HG03565 (cell line): ENCODE results near the gene BHLHE23.

Source experiments
- ATAC-seq: cut with Tn5 transposase; IDR thresholded peaks from one replicate; pipeline ENCODE4 v1.9.1; 2021; ENCODE audit warnings: mild to moderate bottlenecking, moderate library complexity; ENCODE audit not compliant: unreplicated experiment

The BHLHE23 gene

GRCh38 chr20:63009988-63010769 lies 3.4 kb upstream of the BHLHE23 start:
- ATAC-seq, result peak; percentile 39

GRCh38 chr20:63009045-63009961 lies 2.5 kb upstream of the BHLHE23 start:
- ATAC-seq, result peak; percentile 43

DNA sequence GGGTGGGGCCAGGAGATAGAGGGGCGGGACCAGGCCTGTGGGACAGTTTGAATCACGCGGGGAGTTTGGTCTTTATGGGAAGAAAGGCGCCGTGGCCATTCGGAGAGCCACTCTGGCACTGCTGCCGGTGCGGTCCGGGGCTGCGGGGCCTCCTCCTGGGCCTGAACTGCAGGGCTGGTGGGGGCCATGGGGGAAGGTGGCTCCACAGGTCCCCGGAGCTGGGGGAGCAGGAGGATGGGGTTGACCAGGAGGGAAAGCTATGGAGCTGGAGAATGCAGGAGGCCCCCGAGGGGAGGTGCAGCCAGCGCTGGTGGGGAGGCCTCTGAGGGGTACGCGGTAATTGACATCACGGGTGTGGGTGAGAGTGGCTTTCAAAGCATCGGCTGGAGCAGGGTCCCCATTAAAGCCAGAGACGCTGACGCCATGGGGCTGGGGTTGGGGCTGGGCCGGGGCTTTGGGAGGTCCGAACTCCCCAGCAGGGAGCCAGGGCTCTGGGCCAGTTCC lies 1.8 kb upstream of the BHLHE23 start:
- ATAC-seq, result no peak

- ATAC-seq, result no peak
Observed at GRCh38 chr20:63007646-63008488, 1.1 kb upstream of the BHLHE23 start.

DNA sequence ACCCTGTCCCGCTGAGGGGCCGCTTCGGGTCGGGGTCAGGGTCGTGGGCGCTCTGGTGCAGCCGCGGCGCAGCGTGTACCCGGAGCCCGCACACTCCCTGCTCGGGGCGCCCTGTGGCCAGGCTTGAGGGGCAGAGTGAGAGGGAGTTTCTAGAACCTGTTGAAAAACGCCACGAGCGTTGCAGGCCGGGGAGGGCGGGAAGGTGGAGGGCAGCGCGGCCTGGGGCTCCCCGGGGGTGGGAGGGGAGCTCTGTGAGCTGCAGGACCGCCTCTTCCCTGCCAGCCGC lies 539 bp upstream of the BHLHE23 start:
- ATAC-seq, result no peak

DNA sequence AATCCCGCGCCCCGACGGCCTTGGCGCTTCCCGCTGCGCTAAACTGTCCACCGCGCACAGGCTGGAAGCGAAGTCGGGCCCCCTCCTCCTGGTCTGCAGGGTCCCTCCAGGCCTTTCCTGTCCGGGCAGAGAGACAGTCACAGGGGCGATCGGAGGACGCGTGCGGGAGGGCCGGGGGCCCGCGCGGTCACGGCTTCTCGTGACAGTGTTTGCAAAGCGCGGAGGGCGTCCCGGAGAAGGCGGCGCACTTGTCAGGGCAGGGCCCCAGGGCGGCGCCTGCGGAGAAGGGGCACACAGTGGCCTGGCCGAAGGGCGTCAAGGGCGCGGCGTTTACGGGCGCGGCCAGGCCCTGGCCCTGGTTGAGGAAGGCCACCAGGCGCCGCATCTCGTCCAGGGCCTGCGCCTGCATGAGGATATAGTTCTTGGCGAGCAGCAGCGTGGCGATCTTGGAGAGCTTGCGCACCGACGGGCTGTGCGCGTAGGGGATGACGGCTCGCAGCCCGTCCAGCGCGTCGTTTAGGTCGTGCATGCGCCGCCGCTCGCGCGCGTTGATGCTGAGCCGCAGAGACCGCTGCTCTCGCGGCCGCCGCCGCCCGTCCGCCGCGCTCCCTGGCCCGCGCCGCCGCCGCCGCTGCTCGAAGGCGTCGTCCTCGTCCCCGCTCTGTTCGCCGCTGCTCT lies 763 bp downstream of the BHLHE23 start:
- no peak for ATAC-seq

- ATAC-seq, result no peak
Observed at GRCh38 chr20:63005365-63005861, 1.4 kb downstream of the BHLHE23 start.

- ATAC-seq, result no peak
Observed at GRCh38 chr20:63004607-63005364, 2.0 kb downstream of the BHLHE23 start.

GRCh38 chr20:63003546-63003945 lies 3.2 kb downstream of the BHLHE23 start:
- ATAC-seq, result no peak

- ATAC-seq, result no peak
Observed at GRCh38 chr20:63002511-63002910, 4.3 kb downstream of the BHLHE23 start.

DNA sequence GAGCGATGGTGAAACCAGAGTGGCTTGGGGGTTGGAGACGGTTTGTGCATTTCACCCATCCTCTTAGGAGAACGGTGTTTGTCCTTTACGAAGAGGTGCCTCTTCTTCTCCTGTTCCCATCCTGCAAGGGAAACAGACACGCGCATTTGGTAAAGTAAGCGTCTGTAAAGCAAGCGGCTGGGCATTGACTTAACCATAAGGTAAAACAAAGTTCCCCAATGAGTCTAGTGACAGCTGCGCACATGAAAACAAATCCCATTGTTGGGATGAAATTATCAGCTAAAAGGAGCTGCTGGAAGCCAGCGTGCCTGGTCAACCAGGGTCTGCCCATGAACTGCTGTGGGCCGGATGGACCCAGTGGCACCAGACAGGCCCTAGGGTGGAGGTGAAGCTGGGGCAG lies 5.8 kb downstream of the BHLHE23 start:
- no peak for ATAC-seq

GRCh38 chr20:63000036-63000435 lies 6.7 kb downstream of the BHLHE23 start:
- no peak for ATAC-seq

DNA sequence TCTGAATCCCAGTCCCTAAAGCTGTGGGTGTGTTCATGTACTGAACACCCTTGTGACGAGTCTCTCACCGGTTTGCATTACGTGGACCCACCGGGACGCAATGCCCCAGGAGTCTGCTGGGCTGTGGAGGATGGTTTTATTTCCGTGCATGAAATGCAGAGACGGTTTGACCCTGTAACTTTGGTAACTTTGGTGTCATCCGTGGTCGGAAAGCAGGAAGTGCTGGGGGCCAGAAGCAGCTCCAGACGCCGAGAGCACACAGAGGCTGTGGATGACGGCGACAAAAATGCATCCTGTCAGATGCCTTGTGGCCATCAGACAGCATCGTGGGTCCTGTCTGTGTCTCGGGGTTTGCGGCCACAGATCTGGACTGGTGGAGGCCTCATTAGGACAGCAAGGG lies 7.2 kb downstream of the BHLHE23 start:
- no peak for ATAC-seq

- no peak for ATAC-seq
Observed at GRCh38 chr20:62998449-62998848, 8.3 kb downstream of the BHLHE23 start.

GRCh38 chr20:62997417-62998035 lies 9.2 kb downstream of the BHLHE23 start:
- ATAC-seq, result no peak

- no peak for ATAC-seq
Observed at GRCh38 chr20:62996596-62996982, 10.2 kb downstream of the BHLHE23 start.

DNA sequence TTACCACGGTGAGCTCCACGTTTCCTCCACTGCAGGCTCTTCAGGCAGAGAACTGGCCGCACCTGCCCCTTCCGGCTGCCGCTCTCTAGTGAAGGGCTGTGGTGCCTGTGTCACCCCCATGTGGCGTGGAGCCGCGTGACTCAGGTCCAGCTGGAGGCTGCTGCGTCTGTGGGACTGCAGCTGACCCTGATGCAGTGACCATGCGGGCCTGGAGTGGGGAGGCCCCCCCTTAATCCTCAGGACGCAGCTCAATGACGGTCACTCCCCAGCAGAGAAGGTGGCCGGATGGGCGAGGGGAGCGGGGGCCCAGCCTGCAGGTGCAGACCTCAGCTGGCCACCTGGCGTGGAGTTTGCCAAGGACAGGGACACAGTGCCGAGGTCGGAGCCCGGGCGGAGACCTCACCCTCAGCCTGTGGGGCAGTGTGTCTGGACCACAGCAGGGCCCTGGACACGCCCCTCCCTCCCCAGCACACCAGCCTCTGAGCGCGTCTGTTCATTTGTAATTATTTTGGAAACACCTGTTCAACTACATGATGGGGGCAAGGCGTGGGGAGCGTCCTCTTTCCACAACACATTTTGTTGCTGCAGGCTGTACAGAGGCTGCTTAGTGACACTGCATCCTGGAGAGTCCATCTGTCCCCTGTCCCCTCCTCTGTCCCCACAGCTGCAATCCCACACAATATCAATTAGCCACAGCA lies 10.7 kb downstream of the BHLHE23 start:
- no peak for ATAC-seq

DNA sequence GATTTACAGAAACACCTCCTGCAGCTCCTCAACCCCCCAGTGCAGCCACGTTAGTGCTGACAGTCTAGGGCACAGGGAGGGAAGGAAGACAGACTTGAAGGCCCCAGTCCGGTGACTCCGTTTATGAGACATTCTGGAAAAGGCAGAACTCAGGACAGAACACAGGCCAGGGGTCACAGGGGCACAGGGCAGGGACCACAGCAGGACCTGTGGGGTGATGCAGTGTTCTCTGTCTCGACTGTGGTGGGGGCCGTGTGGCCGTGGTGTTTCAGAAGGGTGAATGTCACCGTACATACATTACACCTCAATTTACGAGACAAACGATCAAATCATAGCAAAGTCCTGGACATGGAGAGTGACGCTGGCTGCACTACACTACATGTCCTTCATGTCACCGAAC lies 11.3 kb downstream of the BHLHE23 start:
- no peak for ATAC-seq

DNA sequence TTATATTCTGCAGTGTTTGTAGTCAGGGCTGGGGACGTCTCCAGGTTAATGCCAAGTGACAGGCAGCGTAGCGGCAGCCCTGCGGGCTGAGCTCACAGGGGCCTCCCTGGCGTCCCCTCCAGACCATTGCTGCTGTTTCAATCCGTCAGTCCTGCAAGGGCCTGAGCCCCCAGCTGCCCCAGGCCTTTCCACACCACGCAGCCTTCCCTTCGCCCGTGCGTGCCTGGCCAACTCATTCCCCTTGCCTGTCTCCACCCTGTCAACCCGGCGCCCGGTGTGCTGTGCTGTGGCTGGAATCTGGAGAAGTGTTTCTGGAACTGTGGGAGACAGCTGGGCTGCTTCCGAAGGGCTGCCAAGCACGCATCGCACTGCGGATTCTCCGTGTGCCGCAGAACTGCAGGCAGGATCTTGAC lies 11.9 kb downstream of the BHLHE23 start:
- no peak for ATAC-seq
